Measurements from ENCODE around the gene BCO1. TPM values are rescaled to one million over a fixed set of nuclear protein-coding genes. Genes with fewer than 3 reads are reported as not detected.
A peak's percentile ranks its signal among the peaks of the same experiment; 100 is the strongest.

The BCO1 gene
- total RNA-seq, 1 donor from 2014 or later: 3.5 TPM

DNA sequence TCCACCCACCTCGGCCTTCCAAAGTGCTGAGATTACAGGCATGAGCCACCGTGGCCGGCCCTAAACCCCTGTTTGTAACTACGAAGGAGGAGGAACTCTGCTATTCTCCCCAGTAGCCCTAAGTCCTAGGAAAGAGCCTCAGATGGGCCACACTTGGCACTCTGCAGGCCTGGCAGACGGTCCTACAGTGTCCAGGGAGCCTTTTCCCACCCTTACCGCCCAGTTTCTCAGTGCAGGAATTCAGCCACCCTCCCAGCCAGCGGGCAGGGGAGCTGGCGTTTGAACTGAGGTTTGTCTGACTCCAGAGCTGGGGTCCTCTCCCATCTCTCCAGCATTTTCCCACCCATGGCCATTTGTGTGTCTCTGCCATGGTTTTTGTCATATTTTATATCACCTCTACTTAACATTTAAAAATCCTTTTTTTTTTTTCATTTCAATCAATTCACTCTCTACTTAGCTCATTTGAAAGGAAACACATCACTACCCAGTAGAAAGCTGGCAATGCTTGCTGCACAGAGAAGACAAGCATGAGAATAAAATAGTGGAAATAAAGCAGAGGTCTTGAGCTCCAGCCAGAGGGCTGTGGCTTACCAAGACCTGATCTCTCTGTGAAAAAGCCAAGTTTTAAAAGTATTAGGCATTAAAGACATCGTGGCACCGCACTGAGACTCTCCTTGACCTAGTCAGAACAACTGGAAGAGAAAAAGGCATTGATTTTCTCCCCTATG is 34.9 kb downstream of the BCO1 start:
- Mint-ChIP-seq H3K9me3 (no peaks in the 10 kb centered on the region), H3K4me3 (no peak overlapping the region), H3K27ac (peak overlapping the region; percentile 12), H3K36me3 (no peaks in the 10 kb centered on the region), H3K27me3 (ENCODE audit: insufficient read depth, low read depth) (peaks cover 4% of the 10 kb centered on the region), H3K4me1 (peaks cover 2% of the 10 kb centered on the region)
- no peak for DNase-seq (ENCODE audit: low spot score)
- H3K79me2 ChIP-seq (ENCODE audit: low read depth): no peaks in the 10 kb centered on the region
- no peak overlapping the region for H3K9ac ChIP-seq
- no peaks in the 10 kb centered on the region for H3K27me3 ChIP-seq
- H3K36me3 ChIP-seq: no peaks in the 10 kb centered on the region
- H3F3A ChIP-seq (ENCODE audit: low read depth): no peaks in the 10 kb centered on the region
- H3K4me2 ChIP-seq: no peak overlapping the region
- no peaks in the 10 kb centered on the region for H4K20me1 ChIP-seq (ENCODE audit: low read depth)
- H3K9me3 ChIP-seq (ENCODE audit: low read depth): no peaks in the 10 kb centered on the region
- no peak for TF ChIP-seq EZH2phosphoT487 (IDR thresholded peaks at IDR 0.05)
- no peak for TF ChIP-seq EZH2 (IDR thresholded peaks at IDR 0.05)
- TF ChIP-seq, protein P1, sequence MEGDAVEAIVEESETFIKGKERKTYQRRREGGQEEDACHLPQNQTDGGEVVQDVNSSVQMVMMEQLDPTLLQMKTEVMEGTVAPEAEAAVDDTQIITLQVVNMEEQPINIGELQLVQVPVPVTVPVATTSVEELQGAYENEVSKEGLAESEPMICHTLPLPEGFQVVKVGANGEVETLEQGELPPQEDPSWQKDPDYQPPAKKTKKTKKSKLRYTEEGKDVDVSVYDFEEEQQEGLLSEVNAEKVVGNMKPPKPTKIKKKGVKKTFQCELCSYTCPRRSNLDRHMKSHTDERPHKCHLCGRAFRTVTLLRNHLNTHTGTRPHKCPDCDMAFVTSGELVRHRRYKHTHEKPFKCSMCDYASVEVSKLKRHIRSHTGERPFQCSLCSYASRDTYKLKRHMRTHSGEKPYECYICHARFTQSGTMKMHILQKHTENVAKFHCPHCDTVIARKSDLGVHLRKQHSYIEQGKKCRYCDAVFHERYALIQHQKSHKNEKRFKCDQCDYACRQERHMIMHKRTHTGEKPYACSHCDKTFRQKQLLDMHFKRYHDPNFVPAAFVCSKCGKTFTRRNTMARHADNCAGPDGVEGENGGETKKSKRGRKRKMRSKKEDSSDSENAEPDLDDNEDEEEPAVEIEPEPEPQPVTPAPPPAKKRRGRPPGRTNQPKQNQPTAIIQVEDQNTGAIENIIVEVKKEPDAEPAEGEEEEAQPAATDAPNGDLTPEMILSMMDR (IDR thresholded peaks at IDR 0.05): no peak
- no peak overlapping the region for H3K27ac ChIP-seq
- H3K4me3 ChIP-seq: no peak overlapping the region
- no peaks in the 10 kb centered on the region for H3K4me1 ChIP-seq
- H2AFZ ChIP-seq (replicated peaks): no peak overlapping the region

GRCh38 chr16:81275064-81275532 is 36.6 kb downstream of the BCO1 start:
- no peak overlapping the region for H3K27ac Mint-ChIP-seq

DNA sequence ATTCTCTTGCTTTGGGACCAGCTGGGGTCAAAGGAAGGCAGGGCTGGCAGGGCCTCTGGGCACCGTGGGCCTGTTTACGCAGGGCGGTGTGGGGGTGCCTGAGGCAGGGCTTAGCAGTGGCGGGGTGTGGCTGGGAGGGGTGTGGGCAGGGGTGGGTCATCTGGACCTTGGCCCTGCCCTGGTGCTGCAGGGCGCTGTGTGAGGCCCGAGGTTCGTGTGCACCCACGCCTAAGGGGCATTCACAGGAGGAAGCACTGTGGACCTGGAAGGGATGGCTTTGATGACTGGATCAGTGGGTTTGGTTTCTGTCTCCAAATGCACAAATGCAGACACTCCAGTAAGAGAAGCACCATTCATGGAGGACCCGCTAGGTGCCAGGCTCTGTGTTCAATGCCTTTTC is 37.3 kb downstream of the BCO1 start:
- Histone ChIP-seq H3K4me2 (no peak overlapping the region), H2AFZ (replicated peaks) (no peak overlapping the region), H4K20me1 (ENCODE audit: low read depth) (no peaks in the 10 kb centered on the region), H3K79me2 (ENCODE audit: low read depth) (no peaks in the 10 kb centered on the region), H3K27ac (no peak overlapping the region), H3K9ac (no peak overlapping the region), H3K36me3 (no peaks in the 10 kb centered on the region), H3K9me3 (ENCODE audit: low read depth) (no peaks in the 10 kb centered on the region), H3K4me3 (no peak overlapping the region), H3K27me3 (no peaks in the 10 kb centered on the region), H3K4me1 (no peaks in the 10 kb centered on the region), H3F3A (ENCODE audit: low read depth) (no peaks in the 10 kb centered on the region)
- no peaks in the 10 kb centered on the region for H3K9me3 Mint-ChIP-seq
- H3K27ac Mint-ChIP-seq: no peak overlapping the region
- H3K36me3 Mint-ChIP-seq: no peaks in the 10 kb centered on the region
- DNase-seq (ENCODE audit: low spot score): no peak
- no peak overlapping the region for H3K4me3 Mint-ChIP-seq
- H3K27me3 Mint-ChIP-seq (ENCODE audit: insufficient read depth, low read depth): peaks cover 4% of the 10 kb centered on the region
- peaks cover 2% of the 10 kb centered on the region for H3K4me1 Mint-ChIP-seq
- TF ChIP-seq EZH2 (IDR thresholded peaks at IDR 0.05): no peak

More at GRCh38 chr16:81275064-81275532, 36.6 kb downstream of the BCO1 start:
- no peaks in the 10 kb centered on the region for H3K79me2 ChIP-seq (ENCODE audit: low read depth)
- no peaks in the 10 kb centered on the region for H4K20me1 ChIP-seq (ENCODE audit: low read depth)
- no peaks in the 10 kb centered on the region for H3K4me1 ChIP-seq
- no peak overlapping the region for H3K4me2 ChIP-seq
- H3K36me3 ChIP-seq: no peaks in the 10 kb centered on the region
- no peak overlapping the region for H3K4me3 ChIP-seq
- H3K9me3 Mint-ChIP-seq: no peaks in the 10 kb centered on the region
- no peak for DNase-seq (ENCODE audit: low spot score)
- no peak overlapping the region for H3K9ac ChIP-seq
- TF ChIP-seq EZH2 (IDR thresholded peaks at IDR 0.05) (no peak), EZH2phosphoT487 (IDR thresholded peaks at IDR 0.05) (no peak)
- TF ChIP-seq, protein P1 (IDR thresholded peaks at IDR 0.05): no peak
- H3K4me3 Mint-ChIP-seq: no peak overlapping the region
- H3K9me3 ChIP-seq (ENCODE audit: low read depth): no peaks in the 10 kb centered on the region
- no peak overlapping the region for H3K27ac ChIP-seq
- no peaks in the 10 kb centered on the region for H3F3A ChIP-seq (ENCODE audit: low read depth)
- no peaks in the 10 kb centered on the region for H3K27me3 ChIP-seq
- H3K36me3 Mint-ChIP-seq: no peaks in the 10 kb centered on the region
- peaks cover 4% of the 10 kb centered on the region for H3K27me3 Mint-ChIP-seq (ENCODE audit: insufficient read depth, low read depth)
- no peak overlapping the region for H2AFZ ChIP-seq (replicated peaks)
- peaks cover 2% of the 10 kb centered on the region for H3K4me1 Mint-ChIP-seq

- no peak overlapping the region for H3K27ac ChIP-seq
- no peaks in the 10 kb centered on the region for H3F3A ChIP-seq (ENCODE audit: low read depth)
- H3K27me3 ChIP-seq: no peaks in the 10 kb centered on the region
- H2AFZ ChIP-seq (replicated peaks): no peak overlapping the region
- no peaks in the 10 kb centered on the region for H3K9me3 ChIP-seq (ENCODE audit: low read depth)
- H3K79me2 ChIP-seq (ENCODE audit: low read depth): no peaks in the 10 kb centered on the region
- H3K4me1 ChIP-seq: no peaks in the 10 kb centered on the region
- Mint-ChIP-seq H3K9me3 (no peaks in the 10 kb centered on the region), H3K27me3 (ENCODE audit: insufficient read depth, low read depth) (peaks cover 4% of the 10 kb centered on the region), H3K36me3 (no peaks in the 10 kb centered on the region), H3K4me1 (peaks cover 2% of the 10 kb centered on the region), H3K27ac (no peak overlapping the region), H3K4me3 (no peak overlapping the region)
- H3K4me2 ChIP-seq: no peak overlapping the region
- TF ChIP-seq, protein P1 (IDR thresholded peaks at IDR 0.05): no peak
- no peak for TF ChIP-seq EZH2phosphoT487 (IDR thresholded peaks at IDR 0.05)
- no peak for TF ChIP-seq EZH2 (IDR thresholded peaks at IDR 0.05)
- no peak for DNase-seq (ENCODE audit: low spot score)
- H3K4me3 ChIP-seq: no peak overlapping the region
- no peak overlapping the region for H3K9ac ChIP-seq
- H3K36me3 ChIP-seq: no peaks in the 10 kb centered on the region
- no peaks in the 10 kb centered on the region for H4K20me1 ChIP-seq (ENCODE audit: low read depth)
These were observed 37.8 kb downstream of the BCO1 start for GRCh38 chr16:81276323-81276722.

Measured in neural progenitor cell (in vitro differentiated cells).